ENCODE results near the gene TMC8. TPM values are rescaled to one million over a fixed set of nuclear protein-coding genes. Genes with fewer than 3 reads are reported as not detected.

TMC8 gene
- 1 to 10 TPM; 2.0 to 7.7 (median 7.6) TPM for total RNA-seq

GRCh38 chr17:78130437-78131101 is at the start of gene TMC8:
Gene TMC8 (plus strand): TSS chr17:78130771. CDS start chr17:78131589, 818 bp downstream.
- TF ChIP-seq CTCF (IDR thresholded peaks at IDR 0.05; ENCODE audit: low read depth): no peak

GRCh38 chr17:78081551-78081950 is 49.0 kb upstream of the TMC8 start:
- TF ChIP-seq CTCF (IDR thresholded peaks at IDR 0.05; ENCODE audit: low read depth): no peak

- TF ChIP-seq CTCF (IDR thresholded peaks at IDR 0.05; ENCODE audit: low read depth): no peak
Observed at GRCh38 chr17:78082988-78083387, 47.6 kb upstream of the TMC8 start.

GRCh38 chr17:78086740-78087139 is 43.8 kb upstream of the TMC8 start:
- TF ChIP-seq CTCF (IDR thresholded peaks at IDR 0.05; ENCODE audit: low read depth): no peak

GRCh38 chr17:78088529-78088928 is 42.0 kb upstream of the TMC8 start:
- TF ChIP-seq CTCF (IDR thresholded peaks at IDR 0.05; ENCODE audit: low read depth): no peak

GRCh38 chr17:78089576-78090281 is 40.8 kb upstream of the TMC8 start:
- TF ChIP-seq CTCF (IDR thresholded peaks at IDR 0.05; ENCODE audit: low read depth): no peak

GRCh38 chr17:78092794-78093324 is 37.7 kb upstream of the TMC8 start:
- no peak for TF ChIP-seq CTCF (IDR thresholded peaks at IDR 0.05; ENCODE audit: low read depth)

All from subcutaneous adipose tissue (tissue), 4 donors.